Measurements from ENCODE around the gene P3H2.

DNA sequence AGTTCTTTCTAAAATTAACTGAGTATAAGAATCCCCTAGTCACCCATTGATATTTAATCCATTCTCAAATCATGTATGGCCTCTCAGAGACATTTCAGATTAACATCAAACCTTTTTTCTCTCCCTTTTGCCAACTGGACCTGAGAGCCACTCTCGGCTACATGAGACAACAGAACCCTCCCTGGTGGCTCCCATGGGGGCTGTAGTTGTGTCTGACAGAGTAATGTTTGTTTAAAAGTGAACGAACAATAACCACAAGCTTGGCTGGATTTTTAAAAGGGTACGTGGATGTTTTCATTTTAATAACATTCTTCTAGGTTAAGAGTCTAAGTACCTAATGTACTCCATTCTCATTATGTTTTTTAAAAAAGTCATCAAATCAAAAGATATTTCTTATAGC is 37.1 kb downstream of the P3H2 start:
- TF ChIP-seq POLR2AphosphoS5 (IDR thresholded peaks at IDR 0.05; ENCODE audit: low read depth, low read length) (no peak), RAD21 (IDR thresholded peaks at IDR 0.05; ENCODE audit: low read depth) (no peak), CTCF (IDR thresholded peaks at IDR 0.05 in 2 of 3, conservative IDR thresholded peaks at IDR 0.05 in 1 of 3; ENCODE audit: borderline replicate concordance in 1 of 3, insufficient read depth in 1 of 3, low read depth in 2 of 3, low read length in 2 of 3) (no peak), EZH2phosphoT487 (IDR thresholded peaks at IDR 0.05; ENCODE audit: borderline replicate concordance) (no peak)

Measured in HCT116 (cell line).